ENCODE results near the gene TRIM46. TPM values are rescaled to one million over a fixed set of nuclear protein-coding genes. Genes with fewer than 3 reads are reported as not detected.

TRIM46 gene
- total and polyA plus RNA-seq, 2 of the 13 experiments (the other 11 are each of a cell fraction or from before 2014, with no cell fraction given): 0.04 to 0.09 TPM

GRCh38 chr1:155184835-155185782, 11.5 kb downstream of the TRIM46 start (continued):
- no peak for TF ChIP-seq HINFP (CRISPR knock-in tag; IDR thresholded peaks at IDR 0.05; ENCODE audit: low read depth)
- TF ChIP-seq USF2 (IDR thresholded peaks at IDR 0.05; ENCODE audit: low read depth, low read length): no peak
- no peak for TF ChIP-seq USF2 (CRISPR knock-in tag; IDR thresholded peaks at IDR 0.05; ENCODE audit: borderline replicate concordance)
- TF ChIP-seq MEF2D (CRISPR knock-in tag; IDR thresholded peaks at IDR 0.05): peak; percentile 56; the same call in 1 of the 2 replicates
- TF ChIP-seq ZNF609 (CRISPR knock-in tag; IDR thresholded peaks at IDR 0.05; ENCODE audit: borderline replicate concordance): peak; percentile 15; the same call in 1 of the 2 replicates
- TF ChIP-seq ELK4 (CRISPR knock-in tag; IDR thresholded peaks at IDR 0.05; ENCODE audit: borderline replicate concordance): no peak
- no peak for TF ChIP-seq FOXM1 (CRISPR knock-in tag; IDR thresholded peaks at IDR 0.05)
- TF ChIP-seq THYN1 (CRISPR knock-in tag; IDR thresholded peaks at IDR 0.05; ENCODE audit: borderline replicate concordance, low read depth): no peak
- TF ChIP-seq GATA4 (IDR thresholded peaks at IDR 0.05; ENCODE audit: borderline replicate concordance, low read depth): 0 out of 2 replicates have a peak, but pooled peaks have one; percentile 22
- peak; percentile 27; the same call in 1 of the 2 replicates for TF ChIP-seq FOXA3 (CRISPR knock-in tag; IDR thresholded peaks at IDR 0.05)
- TF ChIP-seq ZBTB3 (CRISPR knock-in tag; IDR thresholded peaks at IDR 0.05; ENCODE audit: borderline replicate concordance, low read depth): no peak
- TF ChIP-seq ZNF282 (IDR thresholded peaks at IDR 0.05; ENCODE audit: partially characterized antibody): no peak
- no peak for TF ChIP-seq AFF4 (CRISPR knock-in tag; IDR thresholded peaks at IDR 0.05)
